ENCODE measurements around the gene SAA1. TPM values are rescaled to one million over a fixed set of nuclear protein-coding genes. Genes with fewer than 3 reads are reported as not detected.
"Not testable (repeated sequence)": the region's sequence is repeated elsewhere in the genome, so short reads cannot be mapped to it uniquely, and the experiment has no call there.

SAA1 gene
- total and polyA plus RNA-seq, 5 experiments from 2014 or later = not detected

- DNase-seq (no peak), ATAC-seq (no peak)
- Mint-ChIP-seq H3K27me3 (peaks cover 2 to 11% (median 6%) of the 10 kb centered on the region in 5 donors), H3K4me1 (peaks cover 0 to 3% (median under 1%) of the 10 kb centered on the region in 4 donors), H3K4me3 (no peak overlapping the region), H3K9me3 (no peaks in the 10 kb centered on the region), H3K36me3 (no peaks in the 10 kb centered on the region), H3K27ac (no peak overlapping the region)
- POLR2A ChIA-PET = no interaction called here
Observed at GRCh38 chr11:18264677-18265555, 1.1 kb upstream of the SAA1 start.

GRCh38 chr11:18267335-18268133 is 1.5 kb downstream of the SAA1 start:
- H3K27ac Mint-ChIP-seq = peak overlapping the region in 1 of 10 donors; percentile 88
- POLR2A ChIA-PET = not testable (repeated sequence)
- H3K4me3 Mint-ChIP-seq = peak overlapping the region in 2 of 10 donors; percentile 40 to 63

DNA sequence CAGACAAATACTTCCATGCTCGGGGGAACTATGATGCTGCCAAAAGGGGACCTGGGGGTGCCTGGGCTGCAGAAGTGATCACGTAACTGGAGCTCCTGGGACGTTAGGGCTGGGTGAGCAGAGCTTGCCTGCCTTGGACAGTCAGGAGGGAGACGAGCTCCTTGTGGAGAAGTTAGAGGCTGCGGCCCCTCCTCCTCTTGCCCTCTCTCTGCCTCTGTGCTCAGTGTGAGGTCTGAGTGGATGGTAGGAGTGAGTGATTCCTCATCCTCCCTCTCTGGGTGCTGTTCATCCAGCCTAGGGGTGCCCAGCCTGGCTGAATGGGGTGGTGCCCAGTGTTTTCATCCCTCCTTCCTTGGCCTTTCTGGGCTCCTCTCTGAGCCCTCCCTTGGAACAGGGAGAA is 3.2 kb downstream of the SAA1 start:
- ATAC-seq, H3K4me3 Mint-ChIP-seq, POLR2A ChIA-PET, H3K36me3 Mint-ChIP-seq, H3K9me3 Mint-ChIP-seq, DNase-seq, H3K4me1 Mint-ChIP-seq, H3K27ac Mint-ChIP-seq, H3K27me3 Mint-ChIP-seq: not testable (repeated sequence)

More at GRCh38 chr11:18267335-18268133, 1.5 kb downstream of the SAA1 start:
- H3K27me3 Mint-ChIP-seq = peaks cover 2 to 11% (median 6%) of the 10 kb centered on the region in 5 donors
- not testable (repeated sequence) for ATAC-seq, H3K4me1 Mint-ChIP-seq, H3K9me3 Mint-ChIP-seq, H3K36me3 Mint-ChIP-seq, DNase-seq

DNA sequence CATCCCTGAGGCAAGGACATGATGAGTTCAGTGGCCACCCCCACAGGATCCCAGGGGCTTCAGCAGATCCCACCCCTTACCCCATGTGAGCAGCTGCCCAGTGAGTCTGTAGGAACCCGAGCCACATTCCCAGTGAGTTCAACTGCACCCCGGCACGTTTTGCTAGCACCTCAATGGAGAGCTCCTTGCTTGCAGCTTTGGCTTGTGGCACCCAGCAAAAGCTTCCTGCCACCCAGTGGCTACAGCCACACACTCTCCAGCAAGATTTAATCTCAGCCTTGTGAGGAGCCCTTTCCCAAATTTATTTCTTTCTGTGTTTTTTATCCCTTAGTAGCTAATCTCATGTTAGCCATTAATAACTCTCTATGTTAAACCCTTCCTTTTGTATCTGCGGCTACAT is 4.0 kb downstream of the SAA1 start:
- H3K9me3 Mint-ChIP-seq = no peaks in the 10 kb centered on the region
- POLR2A ChIA-PET = no interaction called here
- peaks cover 0 to 3% (median under 1%) of the 10 kb centered on the region in 4 donors for H3K4me1 Mint-ChIP-seq
- DNase-seq = no peak
- H3K36me3 Mint-ChIP-seq = peaks cover 0 to 3% (median under 1%) of the 10 kb centered on the region in 3 donors
- no peak for ATAC-seq
- peak overlapping the region in 1 of 10 donors; percentile 24 for H3K27ac Mint-ChIP-seq
- H3K27me3 Mint-ChIP-seq = no peaks in the 10 kb centered on the region
- H3K4me3 Mint-ChIP-seq = no peak overlapping the region

DNA sequence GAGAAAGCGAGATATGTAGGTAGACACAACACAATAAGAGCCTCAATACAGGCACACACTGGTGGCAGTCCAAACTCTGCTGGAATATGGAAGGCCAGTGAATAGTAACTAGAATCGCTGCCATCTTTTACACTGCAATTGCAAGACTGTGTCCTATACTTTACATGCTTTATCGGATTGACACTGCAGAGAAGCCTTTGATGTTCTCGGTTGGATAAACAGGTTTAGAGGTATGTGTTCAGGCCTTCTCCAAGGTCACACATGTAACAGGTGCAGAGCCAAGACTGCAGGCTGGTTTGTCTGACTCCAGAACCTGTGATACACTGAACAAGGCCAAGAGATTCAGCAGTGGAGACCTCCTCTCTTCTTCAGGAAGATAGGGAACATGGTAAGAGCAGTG is 5.1 kb downstream of the SAA1 start:
- Mint-ChIP-seq H3K9me3 (no peaks in the 10 kb centered on the region), H3K4me3 (no peak overlapping the region), H3K36me3 (peaks cover 0 to 6% (median 3%) of the 10 kb centered on the region in 3 donors), H3K27me3 (no peaks in the 10 kb centered on the region), H3K4me1 (peaks cover 0 to 3% (median under 1%) of the 10 kb centered on the region in 4 donors), H3K27ac (no peak overlapping the region)
- POLR2A ChIA-PET = no interaction called here
- ATAC-seq (no peak), DNase-seq (no peak)

- peak overlapping the region in 4 of 10 donors; percentile 1 to 57 (median 12) for H3K27ac Mint-ChIP-seq
- H3K27me3 Mint-ChIP-seq = no peaks in the 10 kb centered on the region
- ATAC-seq (no peak), DNase-seq (no peak)
- peaks cover 0 to 20% (median 0%) of the 10 kb centered on the region in 4 donors for H3K4me1 Mint-ChIP-seq
- no peak overlapping the region for H3K4me3 Mint-ChIP-seq
- no peaks in the 10 kb centered on the region for H3K9me3 Mint-ChIP-seq
- POLR2A ChIA-PET = no interaction called here
- H3K36me3 Mint-ChIP-seq = peaks cover 0 to 46% (median 18%) of the 10 kb centered on the region in 3 donors
Observed at GRCh38 chr11:18277565-18278271, 11.7 kb downstream of the SAA1 start.

DNA sequence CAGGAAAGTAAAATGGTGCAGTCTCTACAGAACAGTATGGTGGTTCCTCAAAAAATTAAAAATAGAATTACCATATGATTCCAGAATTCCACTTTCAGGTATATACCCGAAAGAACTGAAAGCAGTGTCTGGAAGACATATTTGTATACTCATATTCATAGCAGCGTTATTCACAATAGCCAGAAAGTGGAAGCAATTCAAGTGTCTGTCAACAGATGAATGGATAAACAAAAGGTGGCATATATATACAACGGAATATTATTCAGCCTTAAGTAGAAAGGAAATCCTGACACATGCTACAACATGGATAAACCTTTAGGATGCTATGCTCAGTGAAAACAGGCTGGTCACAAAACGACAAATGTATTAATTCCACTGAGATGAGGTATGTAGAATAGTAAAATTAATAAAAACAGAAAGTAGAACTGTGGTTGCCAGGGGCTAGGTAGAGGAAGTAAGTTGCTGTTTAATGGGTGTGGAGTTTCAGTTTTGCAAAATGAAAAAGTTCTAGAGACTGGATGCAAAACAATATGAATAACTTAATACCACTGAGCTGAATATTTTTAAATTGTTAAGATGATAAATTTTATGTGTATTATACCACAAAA is 14.5 kb downstream of the SAA1 start:
- DNase-seq (no peak), ATAC-seq (no peak)
- Mint-ChIP-seq H3K36me3 (peaks cover 0 to 67% (median 24%) of the 10 kb centered on the region in 3 donors), H3K9me3 (no peaks in the 10 kb centered on the region), H3K27ac (peak overlapping the region in 6 of 10 donors; percentile 45 to 89 (median 75)), H3K4me3 (peak overlapping the region in 3 of 10 donors; percentile 27 to 70 (median 37)), H3K4me1 (peaks cover 0 to 20% (median under 1%) of the 10 kb centered on the region in 4 donors), H3K27me3 (no peaks in the 10 kb centered on the region)
- POLR2A ChIA-PET = no interaction called here

DNA sequence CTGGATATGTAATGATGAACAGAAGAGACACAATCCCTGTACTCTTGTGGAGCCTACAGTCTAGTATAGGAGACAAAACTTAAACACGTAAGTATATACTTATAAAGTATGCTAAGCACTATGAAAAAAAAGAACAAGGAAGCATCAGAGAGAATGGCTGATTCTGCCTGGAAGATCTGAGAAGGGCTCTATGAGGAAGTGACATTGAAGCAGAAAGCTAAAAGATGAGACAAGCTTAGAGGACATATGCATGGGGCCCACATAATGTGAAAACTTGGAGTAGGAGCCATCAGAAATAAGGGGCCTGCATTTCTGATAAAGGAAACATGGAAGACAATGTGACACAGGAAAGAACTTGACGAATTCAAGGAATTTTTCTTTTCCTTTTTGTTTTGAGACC is 16.6 kb downstream of the SAA1 start:
- Mint-ChIP-seq H3K27ac (peak overlapping the region in 7 of 10 donors; percentile 1 to 77 (median 24)), H3K36me3 (peaks cover 0 to 84% (median 35%) of the 10 kb centered on the region in 3 donors)

DNA sequence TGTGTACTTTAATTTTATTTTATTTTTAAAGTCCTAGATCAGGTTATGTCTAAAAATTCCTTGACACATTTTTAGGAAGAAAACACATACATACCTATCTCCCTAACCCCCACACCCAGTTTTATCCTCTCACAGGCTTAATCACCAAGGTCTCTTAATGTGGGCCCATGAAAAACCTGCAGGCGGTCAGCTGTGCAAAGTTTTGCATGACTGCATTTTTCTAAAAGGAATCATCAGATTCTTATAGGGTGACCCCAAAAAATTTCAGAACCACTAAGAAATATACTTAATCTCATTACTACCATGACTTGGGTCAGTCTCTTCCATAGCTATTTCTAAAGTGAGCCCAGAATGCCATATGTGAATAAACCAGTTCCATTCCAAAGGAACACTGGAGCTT is 19.8 kb downstream of the SAA1 start:
- Mint-ChIP-seq H3K36me3 (peaks cover 0 to 84% (median 34%) of the 10 kb centered on the region in 3 donors), H3K4me1 (peaks cover 0 to 10% (median 3%) of the 10 kb centered on the region in 4 donors), H3K27ac (no peak overlapping the region), H3K4me3 (no peak overlapping the region), H3K27me3 (no peaks in the 10 kb centered on the region), H3K9me3 (no peaks in the 10 kb centered on the region)
- DNase-seq (no peak), ATAC-seq (no peak)
- POLR2A ChIA-PET = no interaction called here

More for the DNA sequence above, 16.6 kb downstream of the SAA1 start:
- DNase-seq (no peak), ATAC-seq (no peak)
- peaks cover 0 to 20% (median 3%) of the 10 kb centered on the region in 4 donors for H3K4me1 Mint-ChIP-seq
- POLR2A ChIA-PET = no interaction called here
- H3K4me3 Mint-ChIP-seq = no peak overlapping the region
- no peaks in the 10 kb centered on the region for H3K9me3 Mint-ChIP-seq
- H3K27me3 Mint-ChIP-seq = no peaks in the 10 kb centered on the region

- Mint-ChIP-seq H3K36me3 (peaks cover 0 to 85% (median 29%) of the 10 kb centered on the region in 3 donors), H3K27me3 (no peaks in the 10 kb centered on the region), H3K4me3 (no peak overlapping the region), H3K9me3 (no peaks in the 10 kb centered on the region), H3K27ac (peak overlapping the region in 2 of 10 donors; percentile 7 to 30), H3K4me1 (peaks cover 0 to 7% (median 0%) of the 10 kb centered on the region in 4 donors)
- DNase-seq (no peak), ATAC-seq (no peak)
- POLR2A ChIA-PET = no interaction called here
Observed at GRCh38 chr11:18288911-18289310, 22.8 kb downstream of the SAA1 start.

- peaks cover 28 to 91% (median 49%) of the 10 kb centered on the region in 3 donors for H3K36me3 Mint-ChIP-seq
- H3K4me3 Mint-ChIP-seq = no peak overlapping the region
- H3K27ac Mint-ChIP-seq = no peak overlapping the region
- POLR2A ChIA-PET = no interaction called here
- DNase-seq (no peak), ATAC-seq (no peak)
- H3K27me3 Mint-ChIP-seq = no peaks in the 10 kb centered on the region
- H3K4me1 Mint-ChIP-seq = no peaks in the 10 kb centered on the region
- no peaks in the 10 kb centered on the region for H3K9me3 Mint-ChIP-seq
Observed at GRCh38 chr11:18294862-18295261, 28.8 kb downstream of the SAA1 start.

GRCh38 chr11:18295316-18295715 is 29.3 kb downstream of the SAA1 start:
- Mint-ChIP-seq H3K4me1 (no peaks in the 10 kb centered on the region), H3K36me3 (peaks cover 29 to 90% (median 51%) of the 10 kb centered on the region in 3 donors), H3K27me3 (no peaks in the 10 kb centered on the region), H3K27ac (no peak overlapping the region), H3K9me3 (no peaks in the 10 kb centered on the region), H3K4me3 (no peak overlapping the region)
- POLR2A ChIA-PET = no interaction called here
- ATAC-seq (no peak), DNase-seq (no peak)
